ENCODE measurements around the gene TEX26. TPM values are rescaled to one million over a fixed set of nuclear protein-coding genes. Genes with fewer than 3 reads are reported as not detected.

The TEX26 gene
- total RNA-seq = not detected

- Mint-ChIP-seq H3K4me3 (no peak within 1 kb of the TSS), H3K9me3 (peaks cover 1 to 2% of the 10 kb centered on the region in 2 donors), H3K27ac (no peak within 1 kb of the TSS), H3K36me3 (ENCODE audit: insufficient read depth in 2 of 2) (no peaks in the 10 kb centered on the region), H3K27me3 (ENCODE audit: low read depth) (peaks cover 64% of the 10 kb centered on the region), H3K4me1 (ENCODE audit: low read depth) (peaks cover 2% of the 10 kb centered on the region)
- ATAC-seq (replicated peaks in 1 of 2) (no peak), DNase-seq (no peak)
Observed at GRCh38 chr13:30932481-30933353, at the start of gene TEX26. TSS of gene TEX26 (plus strand) at chr13:30932656. CDS start at chr13:30932716, 60 bp downstream.

DNA sequence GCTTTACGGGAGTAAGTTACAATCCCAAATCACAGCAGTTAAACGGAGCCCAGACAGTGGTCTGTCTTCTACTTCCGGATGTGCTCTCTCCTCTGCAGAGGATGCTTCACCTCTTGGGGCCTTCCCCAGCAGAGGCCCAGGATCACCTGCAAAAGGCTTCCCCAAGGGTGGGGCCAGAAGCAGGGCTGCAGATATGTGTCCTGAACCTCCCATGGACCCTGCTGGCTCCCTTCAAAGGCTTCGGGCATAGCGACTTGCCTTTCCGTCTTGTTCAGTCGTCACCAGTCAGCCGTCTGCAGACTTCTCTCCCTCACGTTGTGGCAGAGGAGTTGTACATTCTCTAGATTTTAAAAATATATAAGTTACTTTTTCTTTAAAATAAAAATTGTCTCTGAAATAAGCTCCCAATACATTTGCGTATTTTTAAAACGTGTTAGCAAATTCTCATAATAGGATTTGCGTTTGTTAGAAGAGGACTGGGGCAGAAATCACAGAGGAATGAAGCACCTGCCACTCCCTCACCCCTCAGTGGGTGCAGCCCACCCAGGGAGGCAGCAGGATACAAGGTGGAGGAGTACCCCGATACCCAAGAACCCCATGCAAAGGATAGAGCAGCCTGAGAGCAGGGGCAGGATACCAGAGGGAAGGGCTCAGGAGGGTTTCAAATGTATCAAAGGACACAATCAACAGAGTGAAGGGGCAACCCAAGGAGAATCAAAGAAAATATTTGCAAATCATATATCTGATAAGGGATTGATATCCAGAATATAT is 49.3 kb upstream of the TEX26 start:
- peaks cover 35% of the 10 kb centered on the region for H3K27me3 Mint-ChIP-seq (ENCODE audit: low read depth)
- peaks cover 0 to 1% of the 10 kb centered on the region in 2 donors for H3K9me3 Mint-ChIP-seq
- H3K4me3 Mint-ChIP-seq = no peak overlapping the region

DNA sequence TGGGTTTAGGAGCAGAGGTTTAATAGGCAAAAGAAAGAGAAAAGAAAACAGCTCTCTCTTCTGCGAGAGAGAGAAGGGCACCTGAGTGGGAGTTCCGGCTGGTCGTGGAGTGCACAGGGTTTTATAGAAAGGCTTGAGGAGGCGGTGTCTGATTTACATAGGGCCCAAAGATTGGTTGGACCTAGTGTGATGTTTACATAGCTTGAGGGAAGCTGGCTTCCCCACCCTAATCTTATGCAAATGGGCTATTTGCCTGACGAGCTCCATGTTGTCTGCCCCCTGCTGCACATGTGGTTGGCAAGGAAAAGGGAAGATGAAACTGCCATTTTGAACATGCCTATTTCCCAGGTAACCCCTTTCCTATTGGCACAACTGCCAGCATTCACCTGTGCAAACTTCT is 47.9 kb upstream of the TEX26 start:
- peaks cover 38% of the 10 kb centered on the region for H3K27me3 Mint-ChIP-seq (ENCODE audit: low read depth)
- no peak overlapping the region for H3K4me3 Mint-ChIP-seq
- H3K36me3 Mint-ChIP-seq (ENCODE audit: insufficient read depth in 2 of 2) = peaks cover 0 to 1% of the 10 kb centered on the region in 2 donors
- H3K4me1 Mint-ChIP-seq (ENCODE audit: low read depth) = peaks cover 13% of the 10 kb centered on the region
- DNase-seq (no peak), ATAC-seq (replicated peaks in 1 of 2) (no peak)
- peaks cover 0 to 1% of the 10 kb centered on the region in 2 donors for H3K9me3 Mint-ChIP-seq
- no peak overlapping the region for H3K27ac Mint-ChIP-seq

More for the DNA sequence above, 49.3 kb upstream of the TEX26 start:
- Mint-ChIP-seq H3K4me1 (ENCODE audit: low read depth) (peaks cover 13% of the 10 kb centered on the region), H3K27ac (no peak overlapping the region), H3K36me3 (ENCODE audit: insufficient read depth in 2 of 2) (peaks cover 0 to 1% of the 10 kb centered on the region in 2 donors)
- no peak for DNase-seq
- ATAC-seq (replicated peaks in 1 of 2) = no peak

- H3K4me1 Mint-ChIP-seq (ENCODE audit: low read depth) = peaks cover 11% of the 10 kb centered on the region
- H3K9me3 Mint-ChIP-seq = peaks cover 0 to 1% of the 10 kb centered on the region in 2 donors
- ATAC-seq (replicated peaks in 1 of 2) = no peak
Observed at GRCh38 chr13:30889196-30889690, 43.2 kb upstream of the TEX26 start.

GRCh38 chr13:30892966-30893365 is 39.5 kb upstream of the TEX26 start:
- Mint-ChIP-seq H3K4me3 (no peak overlapping the region), H3K27me3 (ENCODE audit: low read depth) (peaks cover 31% of the 10 kb centered on the region), H3K4me1 (ENCODE audit: low read depth) (peaks cover 4% of the 10 kb centered on the region)

More at GRCh38 chr13:30889196-30889690, 43.2 kb upstream of the TEX26 start:
- no peak overlapping the region for H3K4me3 Mint-ChIP-seq
- H3K36me3 Mint-ChIP-seq (ENCODE audit: insufficient read depth in 2 of 2) = peaks cover 0 to 1% of the 10 kb centered on the region in 2 donors
- peaks cover 32% of the 10 kb centered on the region for H3K27me3 Mint-ChIP-seq (ENCODE audit: low read depth)
- DNase-seq = no peak
- H3K27ac Mint-ChIP-seq = no peak overlapping the region

GRCh38 chr13:30895773-30896172 is 36.7 kb upstream of the TEX26 start:
- Mint-ChIP-seq H3K4me3 (no peak overlapping the region), H3K4me1 (ENCODE audit: low read depth) (peaks cover 30% of the 10 kb centered on the region), H3K36me3 (ENCODE audit: insufficient read depth in 2 of 2) (no peaks in the 10 kb centered on the region), H3K27me3 (ENCODE audit: low read depth) (peaks cover 39% of the 10 kb centered on the region), H3K27ac (no peak overlapping the region), H3K9me3 (no peaks in the 10 kb centered on the region)
- DNase-seq (no peak), ATAC-seq (replicated peaks in 1 of 2) (no peak)

More at GRCh38 chr13:30892966-30893365, 39.5 kb upstream of the TEX26 start:
- no peak for ATAC-seq (replicated peaks in 1 of 2)
- Mint-ChIP-seq H3K27ac (no peak overlapping the region), H3K36me3 (ENCODE audit: insufficient read depth in 2 of 2) (no peaks in the 10 kb centered on the region), H3K9me3 (no peaks in the 10 kb centered on the region)
- peak in 1 of 2 donors; percentile 15 for DNase-seq

DNA sequence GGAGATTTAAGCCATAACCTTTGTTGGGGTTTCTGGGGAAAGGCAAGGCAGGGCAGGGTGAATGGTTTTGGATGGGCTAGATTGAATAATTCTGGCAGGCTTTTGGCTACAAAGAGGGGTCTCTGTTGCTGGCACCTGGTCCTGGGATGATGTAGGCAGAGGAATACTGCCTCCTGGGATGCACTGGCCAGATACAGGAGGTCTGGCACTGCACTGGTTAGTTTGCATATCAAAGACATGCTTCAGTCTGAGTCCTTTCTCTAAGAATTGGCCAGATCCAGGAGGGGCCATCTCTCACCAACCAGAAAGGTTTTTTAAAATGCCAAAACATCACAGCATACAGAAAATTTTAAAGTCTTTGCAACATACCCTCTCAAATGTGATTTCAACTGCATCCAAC is 34.4 kb upstream of the TEX26 start:
- Mint-ChIP-seq H3K4me3 (no peak overlapping the region), H3K27me3 (ENCODE audit: low read depth) (peaks cover 52% of the 10 kb centered on the region), H3K4me1 (ENCODE audit: low read depth) (peaks cover 39% of the 10 kb centered on the region), H3K27ac (no peak overlapping the region), H3K9me3 (no peaks in the 10 kb centered on the region), H3K36me3 (ENCODE audit: insufficient read depth in 2 of 2) (no peaks in the 10 kb centered on the region)
- ATAC-seq (replicated peaks in 1 of 2) (no peak), DNase-seq (no peak)

GRCh38 chr13:30898678-30899241 is 33.7 kb upstream of the TEX26 start:
- peak in 1 of 2 donors; percentile 7 for DNase-seq
- Mint-ChIP-seq H3K36me3 (ENCODE audit: insufficient read depth in 2 of 2) (no peaks in the 10 kb centered on the region), H3K27ac (no peak overlapping the region), H3K4me1 (ENCODE audit: low read depth) (peaks cover 39% of the 10 kb centered on the region), H3K27me3 (ENCODE audit: low read depth) (peaks cover 59% of the 10 kb centered on the region), H3K9me3 (no peaks in the 10 kb centered on the region), H3K4me3 (peak overlapping the region; percentile 8 to 52)
- peak; percentile 78 to 80 for ATAC-seq (replicated peaks in 1 of 2)

GRCh38 chr13:30900436-30900835 is 32.0 kb upstream of the TEX26 start:
- Mint-ChIP-seq H3K4me1 (ENCODE audit: low read depth) (peaks cover 39% of the 10 kb centered on the region), H3K36me3 (ENCODE audit: insufficient read depth in 2 of 2) (no peaks in the 10 kb centered on the region), H3K4me3 (no peak overlapping the region), H3K27me3 (ENCODE audit: low read depth) (peaks cover 76% of the 10 kb centered on the region), H3K27ac (no peak overlapping the region), H3K9me3 (peaks cover 0 to 3% of the 10 kb centered on the region in 2 donors)
- DNase-seq (no peak), ATAC-seq (replicated peaks in 1 of 2) (no peak)

- Mint-ChIP-seq H3K36me3 (ENCODE audit: insufficient read depth in 2 of 2) (no peaks in the 10 kb centered on the region), H3K9me3 (peaks cover 0 to 3% of the 10 kb centered on the region in 2 donors), H3K4me1 (ENCODE audit: low read depth) (peaks cover 39% of the 10 kb centered on the region), H3K27ac (no peak overlapping the region), H3K4me3 (no peak overlapping the region), H3K27me3 (ENCODE audit: low read depth) (peaks cover 80% of the 10 kb centered on the region)
- DNase-seq (peak in 1 of 2 donors; percentile 8), ATAC-seq (replicated peaks in 1 of 2) (peak; percentile 56 to 70)
Observed at GRCh38 chr13:30900952-30901749, 31.3 kb upstream of the TEX26 start.

DNA sequence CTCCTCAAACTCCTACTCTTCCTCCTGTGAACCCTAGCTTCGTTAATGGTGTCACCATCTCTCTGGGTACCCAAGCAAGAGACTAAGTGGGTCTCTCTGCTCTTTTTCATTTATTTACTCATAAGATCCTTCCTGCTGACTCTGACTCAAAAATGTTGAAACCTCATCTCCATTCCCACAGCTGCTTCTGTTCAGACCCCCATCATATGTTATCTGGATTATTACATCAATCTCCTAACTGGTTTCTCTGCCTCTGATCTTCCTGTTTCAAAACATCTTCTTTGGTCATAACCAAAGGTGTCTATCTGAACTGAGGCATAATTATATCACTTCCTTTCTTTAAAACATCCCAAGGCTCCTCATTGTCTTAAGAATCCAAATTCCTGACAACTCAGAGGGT is 28.4 kb upstream of the TEX26 start:
- no peak for DNase-seq
- Mint-ChIP-seq H3K27ac (no peak overlapping the region), H3K4me3 (no peak overlapping the region), H3K9me3 (peaks cover 0 to 3% of the 10 kb centered on the region in 2 donors), H3K36me3 (ENCODE audit: insufficient read depth in 2 of 2) (no peaks in the 10 kb centered on the region), H3K27me3 (ENCODE audit: low read depth) (peaks cover 85% of the 10 kb centered on the region), H3K4me1 (ENCODE audit: low read depth) (peaks cover 29% of the 10 kb centered on the region)
- ATAC-seq (replicated peaks in 1 of 2) = no peak

- Mint-ChIP-seq H3K9me3 (peaks cover 0 to 3% of the 10 kb centered on the region in 2 donors), H3K36me3 (ENCODE audit: insufficient read depth in 2 of 2) (no peaks in the 10 kb centered on the region), H3K4me1 (ENCODE audit: low read depth) (peaks cover 12% of the 10 kb centered on the region), H3K27ac (no peak within 1 kb of the TSS), H3K27me3 (ENCODE audit: low read depth) (peaks cover 79% of the 10 kb centered on the region), H3K4me3 (peak within 1 kb of the TSS in 1 of 2 donors; percentile 52)
- DNase-seq (no peak), ATAC-seq (replicated peaks in 1 of 2) (no peak)
Observed at GRCh38 chr13:30905932-30906383, 26.5 kb upstream of the TEX26 start, which contains the start of gene MEDAG. TSS of gene MEDAG (plus strand) at chr13:30906271. CDS start at chr13:30906516, 245 bp downstream.
